ENCODE measurements around the gene TMEM163. TPM values are rescaled to one million over a fixed set of nuclear protein-coding genes. Genes with fewer than 3 reads are reported as not detected.

The TMEM163 gene
- total RNA-seq, 1 experiment from 2014 or later: 0.94 TPM

GRCh38 chr2:134470561-134471168 lies 248.1 kb downstream of the TMEM163 start:
- POLR2A ChIA-PET: no interaction called here
- no peaks in the 10 kb centered on the region; the same call in 1 of the 2 replicates for H3K4me1 Mint-ChIP-seq
- TF ChIP-seq MXD4 (CRISPR knock-in tag; IDR thresholded peaks at IDR 0.05; ENCODE audit: borderline replicate concordance) (no peak), FOXP1 (CRISPR knock-in tag; IDR thresholded peaks at IDR 0.05; ENCODE audit: borderline replicate concordance) (no peak), ZNF232 (CRISPR knock-in tag; IDR thresholded peaks at IDR 0.05) (no peak), NR3C1 (CRISPR knock-in tag; conservative IDR thresholded peaks at IDR 0.05; ENCODE audit: low read depth) (no peak), ELF4 (CRISPR knock-in tag; IDR thresholded peaks at IDR 0.05; ENCODE audit: low read depth) (no peak), JUN (CRISPR knock-in tag; IDR thresholded peaks at IDR 0.05) (no peak), AFF4 (CRISPR knock-in tag; IDR thresholded peaks at IDR 0.05; ENCODE audit: borderline replicate concordance) (no peak), E2F5 (CRISPR knock-in tag; IDR thresholded peaks at IDR 0.05) (no peak), ZNF532 (CRISPR knock-in tag; IDR thresholded peaks at IDR 0.05; ENCODE audit: borderline replicate concordance) (no peak), GRHL2 (CRISPR knock-in tag; IDR thresholded peaks at IDR 0.05; ENCODE audit: insufficient replicate concordance, severe bottlenecking) (no peak), HMGA2 (CRISPR knock-in tag; IDR thresholded peaks at IDR 0.05) (no peak)
- H3K36me3 Mint-ChIP-seq: no peaks in the 10 kb centered on the region
- ATAC-seq (no peak), DNase-seq (ENCODE audit: low spot score) (no peak)
- H3K27ac Mint-ChIP-seq: no peak overlapping the region
- H3K9me3 Mint-ChIP-seq: peaks cover 17% of the 10 kb centered on the region
- H3K4me3 Mint-ChIP-seq: no peak overlapping the region
- CTCF ChIA-PET: interaction anchor here (1.0 to 3.6 kb wide), 3 partner anchors 10 to 59 kb away, joined by 3 to 29 read pairs (median 21); no protein-coding TSS in a partner anchor
- no peaks in the 10 kb centered on the region; the same call in 1 of the 2 replicates for H3K27me3 Mint-ChIP-seq (ENCODE audit: low read depth)

GRCh38 chr2:134469516-134470115 lies 249.2 kb downstream of the TMEM163 start:
- ChIA-PET CTCF (interaction anchor here (1.0 to 3.6 kb wide), 6 partner anchors 9 to 429 kb away, joined by 3 to 29 read pairs (median 5); no protein-coding TSS in a partner anchor), POLR2A (no interaction called here)
- ATAC-seq (peak; percentile 68), DNase-seq (ENCODE audit: low spot score) (no peak)
- Mint-ChIP-seq H3K9me3 (peaks cover 17% of the 10 kb centered on the region), H3K4me1 (no peaks in the 10 kb centered on the region; the same call in 1 of the 2 replicates), H3K4me3 (no peak overlapping the region), H3K27ac (no peak overlapping the region), H3K27me3 (ENCODE audit: low read depth) (no peaks in the 10 kb centered on the region; the same call in 1 of the 2 replicates), H3K36me3 (no peaks in the 10 kb centered on the region)
- no peak for TF ChIP-seq MAX (CRISPR knock-in tag; IDR thresholded peaks at IDR 0.05)
- TF ChIP-seq SOX15 (CRISPR knock-in tag; IDR thresholded peaks at IDR 0.05): no peak
- TF ChIP-seq FOXK1 (CRISPR knock-in tag; IDR thresholded peaks at IDR 0.05): no peak

Measured in WTC11 (cell line).